Measurements from ENCODE around the gene GVQW3. TPM values are rescaled to one million over a fixed set of nuclear protein-coding genes. Genes with fewer than 3 reads are reported as not detected.
A peak's percentile ranks its signal among the peaks of the same experiment; 100 is the strongest.

GVQW3 gene
- total RNA-seq, 1 experiment from 2014 or later: 6.2 TPM

DNA sequence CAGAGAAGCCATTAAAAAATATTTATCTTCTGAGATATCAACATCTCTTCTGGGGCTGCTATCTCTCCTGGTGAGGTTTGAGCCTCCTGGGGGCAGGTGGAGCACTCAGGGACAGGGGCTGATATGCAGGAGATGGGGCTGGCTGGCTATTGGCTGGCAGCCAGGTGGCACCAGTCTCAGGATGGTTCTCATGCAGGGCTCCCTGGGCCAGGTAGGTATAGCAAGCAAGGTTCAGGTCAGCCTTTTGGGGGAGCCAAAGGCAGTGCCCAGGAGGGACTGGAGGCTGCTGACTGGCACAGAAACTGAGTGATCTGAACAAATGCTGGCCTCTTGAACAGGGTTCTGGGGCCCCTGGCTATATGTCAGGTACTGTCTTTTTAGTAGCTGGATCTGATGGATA, 34.0 kb downstream of the GVQW3 start:
- Histone ChIP-seq H3K4me1 (ENCODE audit: insufficient read depth, low read length, poor library complexity, severe bottlenecking) (no peaks in the 10 kb centered on the region), H3K27me3 (replicated peaks; ENCODE audit: insufficient read depth, low read depth, low read length, poor library complexity) (no peaks in the 10 kb centered on the region), H3K36me3 (ENCODE audit: insufficient read depth, low read length, poor library complexity, severe bottlenecking) (no peaks in the 10 kb centered on the region), H3K27ac (ENCODE audit: low read depth, low read length, poor library complexity, severe bottlenecking) (no peak overlapping the region), H3K4me3 (ENCODE audit: low read depth, low read length, poor library complexity, severe bottlenecking) (no peak overlapping the region), H3K9me3 (ENCODE audit: low read depth, low read length, poor library complexity, severe bottlenecking) (no peaks in the 10 kb centered on the region)
- no TSS peak for BruUV-seq (replicated peaks)
- no peak for DNase-seq (ENCODE audit: low spot score)
- TF ChIP-seq, protein P1, sequence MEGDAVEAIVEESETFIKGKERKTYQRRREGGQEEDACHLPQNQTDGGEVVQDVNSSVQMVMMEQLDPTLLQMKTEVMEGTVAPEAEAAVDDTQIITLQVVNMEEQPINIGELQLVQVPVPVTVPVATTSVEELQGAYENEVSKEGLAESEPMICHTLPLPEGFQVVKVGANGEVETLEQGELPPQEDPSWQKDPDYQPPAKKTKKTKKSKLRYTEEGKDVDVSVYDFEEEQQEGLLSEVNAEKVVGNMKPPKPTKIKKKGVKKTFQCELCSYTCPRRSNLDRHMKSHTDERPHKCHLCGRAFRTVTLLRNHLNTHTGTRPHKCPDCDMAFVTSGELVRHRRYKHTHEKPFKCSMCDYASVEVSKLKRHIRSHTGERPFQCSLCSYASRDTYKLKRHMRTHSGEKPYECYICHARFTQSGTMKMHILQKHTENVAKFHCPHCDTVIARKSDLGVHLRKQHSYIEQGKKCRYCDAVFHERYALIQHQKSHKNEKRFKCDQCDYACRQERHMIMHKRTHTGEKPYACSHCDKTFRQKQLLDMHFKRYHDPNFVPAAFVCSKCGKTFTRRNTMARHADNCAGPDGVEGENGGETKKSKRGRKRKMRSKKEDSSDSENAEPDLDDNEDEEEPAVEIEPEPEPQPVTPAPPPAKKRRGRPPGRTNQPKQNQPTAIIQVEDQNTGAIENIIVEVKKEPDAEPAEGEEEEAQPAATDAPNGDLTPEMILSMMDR (conservative IDR thresholded peaks at IDR 0.05; ENCODE audit: low read depth, low read length): no peak
- no peak for TF ChIP-seq EZH2 (IDR thresholded peaks at IDR 0.05; ENCODE audit: borderline replicate concordance, low read depth, low read length, poor library complexity, severe bottlenecking)
- ChIA-PET CTCF (no interaction called here), POLR2A (ENCODE audit: low non-redundant PET) (no interaction called here)
- intact Hi-C loops (cut with micrococcal nuclease; ENCODE audit: unreplicated experiment): no loop called here

DNA sequence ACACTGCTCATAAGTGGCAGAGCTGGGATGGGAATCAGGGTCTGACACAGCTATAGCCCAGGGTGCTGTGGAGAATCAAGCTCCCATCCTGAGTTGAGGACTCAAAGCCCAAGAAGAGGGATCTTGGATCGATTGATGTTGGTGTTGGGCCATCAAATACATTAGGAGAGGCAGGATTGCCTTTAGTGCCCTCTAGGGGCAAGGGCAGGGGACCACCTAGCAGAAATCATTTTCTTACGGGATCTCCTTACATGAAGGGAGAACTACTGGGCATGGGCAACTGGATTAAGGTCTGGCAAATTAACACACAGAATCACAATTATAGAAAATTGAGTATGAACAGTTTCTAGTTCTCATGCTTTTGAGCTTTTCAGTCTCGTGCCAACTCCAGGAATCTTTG, 38.8 kb downstream of the GVQW3 start:
- Histone ChIP-seq H3K27me3 (replicated peaks; ENCODE audit: insufficient read depth, low read depth, low read length, poor library complexity) (no peaks in the 10 kb centered on the region), H3K4me1 (ENCODE audit: insufficient read depth, low read length, poor library complexity, severe bottlenecking) (no peaks in the 10 kb centered on the region), H3K4me3 (ENCODE audit: low read depth, low read length, poor library complexity, severe bottlenecking) (no peak overlapping the region), H3K27ac (ENCODE audit: low read depth, low read length, poor library complexity, severe bottlenecking) (no peak overlapping the region), H3K36me3 (ENCODE audit: insufficient read depth, low read length, poor library complexity, severe bottlenecking) (no peaks in the 10 kb centered on the region), H3K9me3 (ENCODE audit: low read depth, low read length, poor library complexity, severe bottlenecking) (no peaks in the 10 kb centered on the region)
- CTCF ChIA-PET: no interaction called here
- peak; percentile 35 for DNase-seq (ENCODE audit: low spot score)
- POLR2A ChIA-PET (ENCODE audit: low non-redundant PET): no interaction called here
- BruUV-seq (replicated peaks): no TSS peak
- no peak for TF ChIP-seq EZH2 (IDR thresholded peaks at IDR 0.05; ENCODE audit: borderline replicate concordance, low read depth, low read length, poor library complexity, severe bottlenecking)
- TF ChIP-seq, protein P1 (conservative IDR thresholded peaks at IDR 0.05; ENCODE audit: low read depth, low read length): peak; percentile 54
- intact Hi-C loops (cut with micrococcal nuclease; ENCODE audit: unreplicated experiment): no loop called here

DNA sequence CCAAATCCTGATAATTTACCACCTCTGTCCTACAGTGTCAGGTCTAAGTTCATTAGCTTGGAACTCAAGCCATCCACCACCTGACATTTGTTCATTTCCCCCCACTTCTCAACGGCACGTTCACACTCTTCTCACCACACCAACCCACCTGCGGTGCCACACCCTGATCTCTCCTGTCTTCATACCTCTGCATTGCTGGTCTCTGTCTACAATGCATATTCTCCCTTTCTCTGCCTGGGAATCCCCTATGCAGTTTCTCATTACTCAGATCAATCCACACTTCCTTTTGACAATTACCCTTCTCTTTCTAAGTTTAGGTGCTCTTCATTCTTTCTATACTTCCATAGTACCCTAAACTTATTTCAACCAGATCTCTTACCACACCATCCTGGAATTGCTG, 43.3 kb downstream of the GVQW3 start:
- intact Hi-C loops (cut with micrococcal nuclease; ENCODE audit: unreplicated experiment): no loop called here

More for the DNA sequence above, 43.3 kb downstream of the GVQW3 start:
- CTCF ChIA-PET: no interaction called here
- no TSS peak for BruUV-seq (replicated peaks)
- no peak overlapping the region for H3K4me3 ChIP-seq (ENCODE audit: low read depth, low read length, poor library complexity, severe bottlenecking)
- no peaks in the 10 kb centered on the region for H3K27me3 ChIP-seq (replicated peaks; ENCODE audit: insufficient read depth, low read depth, low read length, poor library complexity)
- POLR2A ChIA-PET (ENCODE audit: low non-redundant PET): no interaction called here
- no peaks in the 10 kb centered on the region for H3K9me3 ChIP-seq (ENCODE audit: low read depth, low read length, poor library complexity, severe bottlenecking)
- no peaks in the 10 kb centered on the region for H3K4me1 ChIP-seq (ENCODE audit: insufficient read depth, low read length, poor library complexity, severe bottlenecking)
- H3K36me3 ChIP-seq (ENCODE audit: insufficient read depth, low read length, poor library complexity, severe bottlenecking): no peaks in the 10 kb centered on the region
- TF ChIP-seq, protein P1 (conservative IDR thresholded peaks at IDR 0.05; ENCODE audit: low read depth, low read length): no peak
- no peak overlapping the region for H3K27ac ChIP-seq (ENCODE audit: low read depth, low read length, poor library complexity, severe bottlenecking)
- DNase-seq (ENCODE audit: low spot score): no peak
